Measurements from ENCODE around the gene TM6SF1. TPM values are rescaled to one million over a fixed set of nuclear protein-coding genes. Genes with fewer than 3 reads are reported as not detected.

Gene TM6SF1
- total and polyA plus RNA-seq, 2 of the 8 experiments (the other 6 are each of a cell fraction or from before 2014, with no cell fraction given) = 0.74 to 1.0 TPM

GRCh38 chr15:83102346-83102745 lies 5.1 kb upstream of the TM6SF1 start (continued):
- TF ChIP-seq TCF12 (IDR thresholded peaks at IDR 0.05; ENCODE audit: low read depth, low read length) (no peak), MAX (IDR thresholded peaks at IDR 0.05) (no peak), RAD21 (IDR thresholded peaks at IDR 0.05 in 1 of 2, conservative IDR thresholded peaks at IDR 0.05 in 1 of 2; ENCODE audit: low read depth in 2 of 2, low read length in 2 of 2) (no peak)

Data from H1 (cell line).